VCaP (cell line): Measurements from ENCODE around the gene MYBL2.
A peak's percentile ranks its signal among the peaks of the same experiment; 100 is the strongest.

ENCODE experiments used
- H3K27ac ChIP-seq: fragments of 450-650 bp; 2 replicates; pipeline ENCODE4 v1.5.1; 2017
- TF ChIP-seq, protein P1 (sequence below): fragments of 450-650 bp; conservative IDR thresholded peaks from 2 replicates; pipeline ENCODE4 v1.5.1; 2017; ENCODE audit warnings: mild to moderate bottlenecking, moderate library complexity

MYBL2 gene

DNA sequence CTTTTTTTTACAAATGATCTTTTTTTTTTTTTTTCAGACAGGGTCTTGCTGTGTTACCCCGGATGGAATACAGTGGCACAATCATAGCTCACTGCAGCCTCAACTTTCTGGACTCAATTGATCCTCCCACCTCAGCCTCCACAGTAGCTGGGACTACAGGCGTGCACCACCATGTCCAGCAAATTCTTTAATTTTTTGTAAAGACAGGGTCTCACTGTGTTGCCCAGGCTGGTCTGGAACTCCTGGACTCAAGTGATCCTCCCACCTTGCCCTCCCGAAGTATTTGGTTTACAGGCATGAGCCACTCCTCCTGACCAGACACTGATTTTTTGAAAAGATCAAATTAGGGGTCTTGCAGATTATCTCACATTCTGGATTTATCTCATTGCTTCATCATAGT is 11.0 kb upstream of the MYBL2 start:
- TF ChIP-seq, protein P1, sequence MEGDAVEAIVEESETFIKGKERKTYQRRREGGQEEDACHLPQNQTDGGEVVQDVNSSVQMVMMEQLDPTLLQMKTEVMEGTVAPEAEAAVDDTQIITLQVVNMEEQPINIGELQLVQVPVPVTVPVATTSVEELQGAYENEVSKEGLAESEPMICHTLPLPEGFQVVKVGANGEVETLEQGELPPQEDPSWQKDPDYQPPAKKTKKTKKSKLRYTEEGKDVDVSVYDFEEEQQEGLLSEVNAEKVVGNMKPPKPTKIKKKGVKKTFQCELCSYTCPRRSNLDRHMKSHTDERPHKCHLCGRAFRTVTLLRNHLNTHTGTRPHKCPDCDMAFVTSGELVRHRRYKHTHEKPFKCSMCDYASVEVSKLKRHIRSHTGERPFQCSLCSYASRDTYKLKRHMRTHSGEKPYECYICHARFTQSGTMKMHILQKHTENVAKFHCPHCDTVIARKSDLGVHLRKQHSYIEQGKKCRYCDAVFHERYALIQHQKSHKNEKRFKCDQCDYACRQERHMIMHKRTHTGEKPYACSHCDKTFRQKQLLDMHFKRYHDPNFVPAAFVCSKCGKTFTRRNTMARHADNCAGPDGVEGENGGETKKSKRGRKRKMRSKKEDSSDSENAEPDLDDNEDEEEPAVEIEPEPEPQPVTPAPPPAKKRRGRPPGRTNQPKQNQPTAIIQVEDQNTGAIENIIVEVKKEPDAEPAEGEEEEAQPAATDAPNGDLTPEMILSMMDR: no peak

DNA sequence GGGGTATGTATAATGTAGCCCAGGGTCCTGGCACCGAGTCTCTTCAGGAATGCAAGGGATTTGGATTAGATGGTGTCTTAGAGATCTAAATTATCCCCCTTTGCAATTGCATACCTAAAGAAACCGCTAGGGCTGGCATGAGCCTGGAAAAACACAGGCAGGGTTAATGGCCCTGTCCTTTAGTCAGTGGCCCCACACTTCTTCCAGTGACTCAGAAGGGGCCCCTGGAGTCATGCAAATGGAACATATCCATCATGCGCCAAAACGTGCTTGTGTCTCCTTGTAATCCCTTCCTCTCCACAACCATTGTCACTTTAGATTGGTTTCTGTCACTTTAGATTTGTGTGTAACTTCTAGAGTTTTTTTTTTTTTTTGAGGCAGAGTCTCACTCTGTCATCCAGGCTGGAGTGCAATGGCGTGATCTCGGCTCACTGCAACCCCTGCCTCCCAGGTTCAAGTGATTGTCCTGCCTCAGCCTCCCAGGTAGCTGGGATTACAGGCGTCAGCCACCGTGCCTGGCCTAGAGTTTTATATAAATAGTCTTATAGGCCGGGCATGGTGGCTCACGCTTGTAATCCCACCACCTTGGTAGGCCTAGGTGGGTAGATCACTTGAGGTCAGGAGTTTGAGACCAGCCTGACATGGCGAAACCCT is 8.7 kb upstream of the MYBL2 start:
- H3K27ac ChIP-seq: peak overlapping the region; percentile 85
- TF ChIP-seq, protein P1: no peak; the same call in 1 of the 2 replicates

More for the DNA sequence above, 11.0 kb upstream of the MYBL2 start:
- no peak overlapping the region for H3K27ac ChIP-seq

DNA sequence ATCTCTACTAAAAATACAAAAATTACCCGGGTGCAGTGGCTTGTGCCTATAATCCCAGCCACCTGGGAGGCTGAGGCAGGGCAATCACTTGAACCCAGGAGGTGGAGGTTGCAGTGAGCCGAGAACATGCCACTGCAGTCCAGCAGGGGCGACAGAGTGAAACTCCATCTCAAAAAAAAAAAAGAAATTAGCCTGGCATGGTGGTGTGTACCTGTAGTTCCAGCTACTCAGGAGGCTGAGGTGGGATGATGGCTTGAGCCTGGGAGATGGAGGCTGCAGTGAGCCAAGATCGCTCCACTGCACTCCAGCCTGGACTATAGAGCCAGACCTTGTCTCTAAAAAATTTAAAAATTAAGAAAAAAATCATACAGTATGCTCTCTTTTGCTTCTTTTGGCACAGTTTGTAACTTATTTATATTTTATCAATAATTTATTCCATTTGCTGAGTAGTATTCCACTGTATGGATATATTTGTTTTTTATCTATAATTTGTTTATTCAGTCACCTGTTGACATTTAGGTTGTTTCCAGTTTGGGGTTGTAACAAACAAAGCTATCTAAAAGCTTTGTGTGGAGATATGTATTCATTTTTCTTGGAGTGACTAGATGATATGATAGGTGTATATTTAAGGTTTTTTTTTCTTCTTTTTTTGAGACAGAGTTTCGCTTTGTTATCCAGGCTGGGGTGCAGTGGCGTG is 8.0 kb upstream of the MYBL2 start:
- peak overlapping the region; percentile 85 for H3K27ac ChIP-seq
- TF ChIP-seq, protein P1: no peak

DNA sequence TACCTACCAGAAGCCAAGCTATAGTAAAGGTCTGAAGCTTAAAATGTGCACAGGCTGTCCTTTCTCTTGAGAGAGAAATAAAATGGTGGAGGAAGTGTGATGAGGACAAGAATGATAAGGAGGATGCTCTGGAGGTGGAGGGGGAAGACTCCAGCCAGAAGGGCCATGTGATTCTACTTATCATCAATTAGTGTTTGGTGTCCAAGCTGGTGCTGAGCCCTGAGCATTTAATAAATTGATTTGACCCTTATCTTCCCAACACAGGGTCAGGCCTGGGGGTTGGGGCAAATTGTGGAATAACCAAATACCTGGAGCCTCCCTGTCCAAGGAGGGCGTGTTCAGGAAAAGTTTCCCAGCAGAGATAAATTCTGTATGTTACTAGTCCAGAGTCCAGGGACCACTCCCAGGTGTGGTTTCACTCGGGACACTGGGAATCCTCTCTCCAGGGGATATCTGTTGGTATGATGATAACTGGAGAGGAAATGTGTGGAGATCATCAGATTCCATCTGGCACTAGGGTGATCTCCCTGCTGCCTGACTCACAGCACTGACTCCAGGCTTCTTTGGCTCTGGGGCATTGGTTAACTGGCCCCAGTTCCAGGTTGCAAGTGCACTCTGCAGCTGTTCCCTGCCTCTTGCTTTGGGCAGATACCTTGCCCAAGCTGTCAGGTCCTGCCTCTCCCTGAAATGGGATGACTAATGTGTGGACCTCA is 3.8 kb upstream of the MYBL2 start:
- H3K27ac ChIP-seq: no peak overlapping the region
- TF ChIP-seq, protein P1: no peak

DNA sequence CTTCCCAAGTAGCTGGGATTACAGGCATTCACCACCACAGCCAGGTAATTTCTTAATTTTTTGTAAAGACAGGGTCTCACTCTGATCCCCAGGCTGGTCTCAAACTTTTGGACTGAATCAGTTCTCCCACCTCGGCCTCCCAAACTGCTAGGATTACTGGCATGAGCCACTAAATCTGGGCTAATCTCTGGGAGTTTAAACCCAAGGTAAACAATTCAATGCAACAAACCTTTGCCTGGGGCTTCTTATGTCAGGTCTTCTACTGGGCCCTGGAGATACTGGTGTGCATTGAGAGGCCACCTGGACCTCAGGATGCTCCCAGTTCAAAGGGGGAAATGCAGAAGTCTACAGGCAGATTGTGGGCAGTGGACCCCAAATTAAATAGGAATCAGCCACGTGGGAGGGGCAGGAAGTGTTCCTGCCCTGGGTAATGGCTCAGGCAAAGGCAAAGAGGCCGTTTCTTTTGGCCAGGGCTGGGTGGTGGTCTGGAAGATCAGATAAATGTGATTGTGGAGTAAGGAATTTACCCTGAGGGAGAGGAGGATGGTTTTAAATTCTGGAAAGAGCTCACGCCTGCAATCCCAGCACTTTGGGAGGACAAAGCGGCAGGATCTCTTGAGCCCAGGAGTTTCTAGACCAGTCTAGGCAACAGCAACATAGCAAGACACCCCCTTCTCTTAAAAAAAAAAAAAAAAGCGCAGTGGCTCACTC is 1.3 kb upstream of the MYBL2 start:
- H3K27ac ChIP-seq: no peak overlapping the region
- TF ChIP-seq, protein P1: no peak

DNA sequence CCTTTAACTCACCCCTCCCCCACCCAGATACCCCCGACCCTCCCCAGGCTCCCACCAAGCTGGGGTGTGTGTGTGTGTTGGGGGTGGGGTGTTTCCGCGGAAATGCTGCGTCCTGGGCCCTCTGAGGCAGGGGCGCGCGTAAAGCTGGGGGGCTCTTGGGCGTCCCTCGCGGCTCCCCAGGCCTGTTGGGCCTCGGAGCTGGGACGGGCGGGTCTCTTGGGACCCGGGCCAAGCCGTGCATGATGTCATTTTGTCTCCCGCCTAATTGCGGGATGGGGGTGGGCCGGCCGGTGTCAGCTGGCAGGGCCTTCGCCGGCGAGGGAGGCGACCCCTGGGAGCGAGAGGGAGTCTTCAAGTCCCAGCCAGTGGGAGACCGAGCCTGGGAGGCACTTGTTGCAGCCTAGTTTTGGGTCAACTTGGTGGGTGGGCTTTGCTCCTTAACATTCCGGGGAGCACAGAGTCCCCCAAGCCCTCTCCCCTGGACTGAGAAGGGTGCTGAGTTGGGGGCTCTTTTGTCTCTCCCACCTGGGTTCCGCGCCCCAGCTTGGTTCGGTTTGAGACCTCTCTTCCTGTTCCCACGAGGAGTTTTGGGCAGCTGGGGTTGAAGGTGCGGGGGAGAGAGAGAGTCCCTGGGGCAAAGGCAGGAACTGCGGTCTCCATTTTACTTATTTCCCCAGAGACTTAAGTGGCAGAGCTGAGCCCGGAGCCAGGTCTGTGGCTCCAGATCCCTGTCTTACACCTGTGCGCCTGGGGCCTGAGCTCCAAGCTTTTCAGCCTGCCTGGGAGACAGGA is 623 bp downstream of the MYBL2 start:
- H3K27ac ChIP-seq: peak overlapping the region; percentile 48; the same call in 1 of the 2 replicates
- TF ChIP-seq, protein P1: no peak
